GM23248 (cell line): ENCODE measurements around the gene ASF1B.

Source experiments
- EZH2 ChIP-seq: fragments of 200-600 bp; sonication (generic); IDR thresholded peaks from 2 replicates; pipeline ENCODE4 v1.6.1; 2018; ENCODE audit warnings: antibody characterized with exemption, mild to moderate bottlenecking; ENCODE audit not compliant: insufficient read depth, poor library complexity, severe bottlenecking
- EZH2phosphoT487 ChIP-seq: fragments of 200-600 bp; sonication (generic); IDR thresholded peaks from 2 replicates; pipeline ENCODE4 v1.6.1; 2018; ENCODE audit warnings: antibody characterized with exemption, moderate library complexity, mild to moderate bottlenecking, low read depth; ENCODE audit not compliant: insufficient read depth

DNA sequence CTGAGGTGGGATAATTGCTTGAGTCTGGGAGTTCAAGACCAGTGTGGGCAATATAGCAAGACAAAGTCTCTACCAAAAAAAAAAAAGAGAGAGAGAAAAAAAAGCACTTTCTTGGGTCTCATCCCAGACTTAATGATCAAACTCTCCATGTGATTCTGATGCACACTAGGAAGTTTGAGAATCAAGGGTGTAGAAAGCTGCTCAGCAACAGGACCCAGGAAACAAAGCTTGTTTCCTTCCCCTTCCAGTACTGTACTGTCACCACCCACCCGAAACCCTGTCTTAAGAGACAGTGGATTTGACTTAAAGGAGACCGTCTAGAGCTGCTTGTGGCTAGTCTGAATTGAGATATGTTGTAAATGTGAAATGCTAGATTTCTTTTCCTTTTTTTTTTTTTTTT, 58.0 kb downstream of the ASF1B start:
- TF ChIP-seq EZH2 = no peak
- no peak for TF ChIP-seq EZH2phosphoT487
